ENCODE measurements around the gene SLC16A13. TPM values are rescaled to one million over a fixed set of nuclear protein-coding genes. Genes with fewer than 3 reads are reported as not detected.
"Not testable (repeated sequence)": the region's sequence is repeated elsewhere in the genome, so short reads cannot be mapped to it uniquely, and the experiment has no call there.

Gene SLC16A13
- total and polyA plus RNA-seq, 2 donors (not counting 1 experiment from before 2014, with no cell fraction given): 7.4 to 21.9 TPM

DNA sequence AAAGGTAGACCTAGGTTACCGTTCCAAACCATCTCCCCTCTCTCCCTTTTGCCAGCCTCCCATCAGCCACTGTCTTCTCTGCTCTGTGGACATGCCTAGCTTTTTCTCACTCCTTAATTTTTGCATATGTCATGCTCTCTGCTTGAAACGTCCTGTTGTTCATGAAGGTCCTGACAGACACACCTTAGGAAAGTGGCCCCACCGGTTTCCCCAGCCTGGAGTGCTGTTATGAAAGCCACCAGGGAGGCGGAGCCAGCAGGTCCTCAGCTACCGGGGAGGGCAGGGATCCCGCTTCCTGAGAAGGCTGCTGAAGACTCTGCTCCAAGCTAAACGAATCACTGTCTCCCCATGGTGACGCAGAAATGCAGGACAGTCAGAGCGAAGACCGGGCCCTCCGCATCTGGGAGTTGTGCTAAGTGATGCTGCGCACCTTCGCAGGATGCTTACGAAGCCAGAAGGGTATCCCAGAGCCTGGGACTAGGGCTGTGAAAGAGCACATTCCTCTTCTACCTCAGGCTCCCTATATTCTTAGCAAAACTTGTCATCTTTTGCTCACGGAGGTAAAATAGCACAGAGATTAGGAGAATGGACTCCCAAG is 10.4 kb downstream of the SLC16A13 start:
- no peaks in the 10 kb centered on the region for H3K79me2 ChIP-seq (ENCODE audit: control insufficient read depth, insufficient read depth, low read length)
- DNase-seq: no peak
- peak; percentile 5 for ATAC-seq (ENCODE audit: low read depth)
- no peak for TF ChIP-seq EZH2 (IDR thresholded peaks at IDR 0.05; ENCODE audit: borderline replicate concordance, insufficient read depth, low read depth, low read length, poor library complexity, severe bottlenecking)
- TF ChIP-seq, protein P1, sequence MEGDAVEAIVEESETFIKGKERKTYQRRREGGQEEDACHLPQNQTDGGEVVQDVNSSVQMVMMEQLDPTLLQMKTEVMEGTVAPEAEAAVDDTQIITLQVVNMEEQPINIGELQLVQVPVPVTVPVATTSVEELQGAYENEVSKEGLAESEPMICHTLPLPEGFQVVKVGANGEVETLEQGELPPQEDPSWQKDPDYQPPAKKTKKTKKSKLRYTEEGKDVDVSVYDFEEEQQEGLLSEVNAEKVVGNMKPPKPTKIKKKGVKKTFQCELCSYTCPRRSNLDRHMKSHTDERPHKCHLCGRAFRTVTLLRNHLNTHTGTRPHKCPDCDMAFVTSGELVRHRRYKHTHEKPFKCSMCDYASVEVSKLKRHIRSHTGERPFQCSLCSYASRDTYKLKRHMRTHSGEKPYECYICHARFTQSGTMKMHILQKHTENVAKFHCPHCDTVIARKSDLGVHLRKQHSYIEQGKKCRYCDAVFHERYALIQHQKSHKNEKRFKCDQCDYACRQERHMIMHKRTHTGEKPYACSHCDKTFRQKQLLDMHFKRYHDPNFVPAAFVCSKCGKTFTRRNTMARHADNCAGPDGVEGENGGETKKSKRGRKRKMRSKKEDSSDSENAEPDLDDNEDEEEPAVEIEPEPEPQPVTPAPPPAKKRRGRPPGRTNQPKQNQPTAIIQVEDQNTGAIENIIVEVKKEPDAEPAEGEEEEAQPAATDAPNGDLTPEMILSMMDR (IDR thresholded peaks at IDR 0.05): peak; percentile 41
- H3K4me2 ChIP-seq (replicated peaks; ENCODE audit: low read depth, low read length, poor library complexity, severe bottlenecking): peak overlapping the region; percentile 91
- H4K20me1 ChIP-seq (ENCODE audit: control insufficient read depth, insufficient read depth, low read length, poor library complexity, severe bottlenecking): no peaks in the 10 kb centered on the region
- Mint-ChIP-seq H3K27ac (peak overlapping the region; percentile 92), H3K27me3 (peaks cover 3% of the 10 kb centered on the region), H3K4me3 (peak overlapping the region; percentile 77), H3K9me3 (ENCODE audit: insufficient read depth) (no peaks in the 10 kb centered on the region), H3K4me1 (peaks cover 39% of the 10 kb centered on the region)
- peak overlapping the region; percentile 42 to 67 (median 58) for H3K4me3 ChIP-seq (ENCODE audit: control extremely low read depth in 1 of 5, extremely low read depth in 1 of 5, insufficient read depth in 1 of 5, low read depth in 2 of 5, low read length in 4 of 5)
- intact Hi-C loops (cut with micrococcal nuclease): loop anchor here (1.0 to 10.0 kb wide), 5 partner anchors 90 to 641 kb away; partner anchors contain the start of genes MPDU1, TP53 and WRAP53
- POLR2A ChIA-PET: interaction anchor here (0.6 to 2.1 kb wide), 12 partner anchors 11 to 640 kb away, joined by 3 to 21 read pairs (median 4); partner anchors contain the start of genes ACADVL, DLG4, DVL2 and RNASEK
- WGBS (ENCODE audit: insufficient coverage): 9% methylated on average over 14 of the region's 15 CpGs
- peaks cover 0 to under 1% of the 10 kb centered on the region in 2 experiments for H3K36me3 ChIP-seq (replicated peaks in 1 of 2; ENCODE audit: control extremely low read depth in 1 of 2, control insufficient read depth in 1 of 2, extremely low read depth in 1 of 2, insufficient read depth in 2 of 2, low read length in 1 of 2)
- peak overlapping the region; percentile 73 for H2AFZ ChIP-seq (ENCODE audit: insufficient read depth, low read depth, low read length, poor library complexity, severe bottlenecking)
- H3K4me1 ChIP-seq (ENCODE audit: control insufficient read depth in 2 of 2, insufficient read depth in 2 of 2, low read length in 2 of 2): peaks cover 35 to 46% of the 10 kb centered on the region in 2 donors
- CTCF ChIA-PET: interaction anchor here (0.6 to 14.5 kb wide), 55 partner anchors 8 to 1011 kb away, joined by 3 to 584 read pairs (median 5); partner anchors contain the start of genes ACADVL, ACAP1, ASGR1 and BCL6B
- peaks cover 0 to 4% (median 0%) of the 10 kb centered on the region in 4 experiments for H3K27me3 ChIP-seq (replicated peaks in 1 of 4; ENCODE audit: control extremely low read depth in 1 of 4, control insufficient read depth in 3 of 4, insufficient read depth in 4 of 4, low read length in 3 of 4)
- H3K9me3 ChIP-seq (ENCODE audit: control extremely low read depth in 1 of 3, control insufficient read depth in 2 of 3, insufficient read depth in 1 of 3, low read length in 2 of 3): peaks cover 0 to 8% (median 0%) of the 10 kb centered on the region in 3 donors
- H3K9ac ChIP-seq (ENCODE audit: low read length): peak overlapping the region; percentile 64
- peak overlapping the region; percentile 61 to 81 for H3K27ac ChIP-seq (ENCODE audit: low read length in 2 of 2)

DNA sequence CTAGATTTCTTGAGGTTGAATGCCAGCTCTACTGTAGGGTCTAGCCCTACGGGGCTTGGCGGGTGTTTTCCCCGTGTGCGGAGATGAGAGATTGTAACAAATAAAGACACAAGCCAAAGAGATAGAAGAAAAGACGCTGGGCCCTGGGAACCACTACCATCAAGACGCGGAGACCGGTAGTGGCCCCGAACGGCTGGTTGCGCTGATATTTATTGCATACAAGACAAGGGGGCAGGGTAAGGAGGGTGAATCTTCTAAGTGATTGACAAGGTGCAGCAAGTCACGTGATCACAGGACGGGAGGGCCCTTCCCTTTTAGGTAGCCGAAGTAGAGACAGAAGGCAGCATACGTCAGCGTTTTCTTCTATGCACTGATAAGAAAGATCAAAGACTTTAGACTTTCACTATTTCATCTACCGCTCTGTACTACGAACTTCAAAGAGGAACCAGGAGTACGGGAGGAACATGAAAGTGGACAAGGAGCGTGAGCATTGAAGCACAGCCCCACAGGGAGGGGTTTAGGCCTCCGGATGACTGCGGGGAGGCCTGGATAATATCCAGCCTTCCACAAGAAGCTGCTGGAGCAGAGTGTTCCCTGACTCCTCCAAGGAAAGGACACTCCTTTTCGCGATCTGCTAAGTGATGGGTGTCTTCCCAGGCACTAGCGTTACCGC is 11.0 kb downstream of the SLC16A13 start:
- WGBS (ENCODE audit: insufficient coverage): 2% methylated on average over 17 of the region's 26 CpGs
- ATAC-seq (ENCODE audit: low read depth): peak; percentile 2
- POLR2A ChIA-PET: interaction anchor here (0.6 to 2.1 kb wide), 4 partner anchors 11 to 249 kb away, joined by 4 to 21 read pairs (median 12); partner anchors contain the start of gene SLC16A13

More for the DNA sequence above, 11.0 kb downstream of the SLC16A13 start:
- peak; percentile 89 for DNase-seq
- H3K9me3 Mint-ChIP-seq (ENCODE audit: insufficient read depth); H3K27me3 ChIP-seq (replicated peaks in 1 of 4; ENCODE audit: control extremely low read depth in 1 of 4, control insufficient read depth in 3 of 4, insufficient read depth in 4 of 4, low read length in 3 of 4); H3K9me3 ChIP-seq (ENCODE audit: control extremely low read depth in 1 of 3, control insufficient read depth in 2 of 3, insufficient read depth in 1 of 3, low read length in 2 of 3); H3K27me3 Mint-ChIP-seq; H3K36me3 ChIP-seq (replicated peaks in 1 of 2; ENCODE audit: control extremely low read depth in 1 of 2, control insufficient read depth in 1 of 2, extremely low read depth in 1 of 2, insufficient read depth in 2 of 2, low read length in 1 of 2); H4K20me1 ChIP-seq (ENCODE audit: control insufficient read depth, insufficient read depth, low read length, poor library complexity, severe bottlenecking); H3K79me2 ChIP-seq (ENCODE audit: control insufficient read depth, insufficient read depth, low read length): not testable (repeated sequence)
- intact Hi-C loops (cut with micrococcal nuclease): loop anchor here (1.0 to 10.0 kb wide), 5 partner anchors 89 to 640 kb away; partner anchors contain the start of genes MPDU1, TP53 and WRAP53
- Histone ChIP-seq H2AFZ (ENCODE audit: insufficient read depth, low read depth, low read length, poor library complexity, severe bottlenecking) (peak overlapping the region; percentile 73), H3K4me2 (replicated peaks; ENCODE audit: low read depth, low read length, poor library complexity, severe bottlenecking) (peak overlapping the region; percentile 91), H3K4me1 (ENCODE audit: control insufficient read depth in 2 of 2, insufficient read depth in 2 of 2, low read length in 2 of 2) (peaks cover 32 to 44% of the 10 kb centered on the region in 2 donors), H3K9ac (ENCODE audit: low read length) (peak overlapping the region; percentile 64), H3K27ac (ENCODE audit: low read length in 2 of 2) (peak overlapping the region; percentile 61 to 81), H3K4me3 (ENCODE audit: control extremely low read depth in 1 of 5, extremely low read depth in 1 of 5, insufficient read depth in 1 of 5, low read depth in 2 of 5, low read length in 4 of 5) (peak overlapping the region; percentile 42 to 67 (median 58))
- Mint-ChIP-seq H3K27ac (peak overlapping the region; percentile 92), H3K4me3 (peak overlapping the region; percentile 77), H3K4me1 (peaks cover 34% of the 10 kb centered on the region)
- CTCF ChIA-PET: interaction anchor here (0.6 to 14.5 kb wide), 31 partner anchors 11 to 641 kb away, joined by 3 to 584 read pairs (median 6); partner anchors contain the start of genes ACADVL, ASGR1, BCL6B and DLG4

Measured in B cell (primary cell).